ENCODE measurements around the gene NUTF2.

DNA sequence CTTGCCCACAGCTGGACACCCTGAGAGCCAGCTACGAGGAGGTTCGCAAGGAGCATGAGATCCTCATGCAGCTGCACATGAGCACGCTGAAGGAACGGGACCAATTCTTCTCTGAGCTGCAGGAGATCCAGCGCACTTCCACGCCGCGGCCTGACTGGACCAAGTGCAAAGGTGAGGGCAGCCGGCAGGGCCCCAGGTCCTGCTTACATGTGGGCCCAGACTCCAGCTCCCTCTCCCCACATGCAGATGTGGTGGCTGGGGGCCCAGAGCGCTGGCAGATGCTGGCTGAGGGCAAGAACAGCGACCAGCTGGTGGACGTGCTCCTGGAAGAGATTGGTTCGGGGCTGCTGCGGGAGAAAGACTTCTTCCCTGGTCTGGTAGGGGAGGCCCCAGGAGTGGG is 20.8 kb upstream of the NUTF2 start:
- TF ChIP-seq, protein P1, sequence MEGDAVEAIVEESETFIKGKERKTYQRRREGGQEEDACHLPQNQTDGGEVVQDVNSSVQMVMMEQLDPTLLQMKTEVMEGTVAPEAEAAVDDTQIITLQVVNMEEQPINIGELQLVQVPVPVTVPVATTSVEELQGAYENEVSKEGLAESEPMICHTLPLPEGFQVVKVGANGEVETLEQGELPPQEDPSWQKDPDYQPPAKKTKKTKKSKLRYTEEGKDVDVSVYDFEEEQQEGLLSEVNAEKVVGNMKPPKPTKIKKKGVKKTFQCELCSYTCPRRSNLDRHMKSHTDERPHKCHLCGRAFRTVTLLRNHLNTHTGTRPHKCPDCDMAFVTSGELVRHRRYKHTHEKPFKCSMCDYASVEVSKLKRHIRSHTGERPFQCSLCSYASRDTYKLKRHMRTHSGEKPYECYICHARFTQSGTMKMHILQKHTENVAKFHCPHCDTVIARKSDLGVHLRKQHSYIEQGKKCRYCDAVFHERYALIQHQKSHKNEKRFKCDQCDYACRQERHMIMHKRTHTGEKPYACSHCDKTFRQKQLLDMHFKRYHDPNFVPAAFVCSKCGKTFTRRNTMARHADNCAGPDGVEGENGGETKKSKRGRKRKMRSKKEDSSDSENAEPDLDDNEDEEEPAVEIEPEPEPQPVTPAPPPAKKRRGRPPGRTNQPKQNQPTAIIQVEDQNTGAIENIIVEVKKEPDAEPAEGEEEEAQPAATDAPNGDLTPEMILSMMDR (IDR thresholded peaks at IDR 0.05) = no peak
- no peak for TF ChIP-seq POLR2A (IDR thresholded peaks at IDR 0.05)
